GM12865 (cell line): Measurements from ENCODE around the gene SLC49A4.

Source experiments
- DNase-seq: peaks from one replicate; pipeline ENCODE4 v3.0.0; 2010; ENCODE audit warnings: low read depth
- H3K4me3 ChIP-seq: 2 replicates; pipeline ENCODE4 v1.5.1; 2011; ENCODE audit warnings: mild to moderate bottlenecking, low read depth, low read length, control low read depth
- CTCF ChIP-seq: IDR thresholded peaks from 2 replicates; pipeline ENCODE4 v1.5.1; 2011; ENCODE audit warnings: low read length, control low read depth, low read depth, inconsistent platforms; ENCODE audit not compliant: insufficient read depth; ENCODE audit errors: missing control alignments

Gene SLC49A4

DNA sequence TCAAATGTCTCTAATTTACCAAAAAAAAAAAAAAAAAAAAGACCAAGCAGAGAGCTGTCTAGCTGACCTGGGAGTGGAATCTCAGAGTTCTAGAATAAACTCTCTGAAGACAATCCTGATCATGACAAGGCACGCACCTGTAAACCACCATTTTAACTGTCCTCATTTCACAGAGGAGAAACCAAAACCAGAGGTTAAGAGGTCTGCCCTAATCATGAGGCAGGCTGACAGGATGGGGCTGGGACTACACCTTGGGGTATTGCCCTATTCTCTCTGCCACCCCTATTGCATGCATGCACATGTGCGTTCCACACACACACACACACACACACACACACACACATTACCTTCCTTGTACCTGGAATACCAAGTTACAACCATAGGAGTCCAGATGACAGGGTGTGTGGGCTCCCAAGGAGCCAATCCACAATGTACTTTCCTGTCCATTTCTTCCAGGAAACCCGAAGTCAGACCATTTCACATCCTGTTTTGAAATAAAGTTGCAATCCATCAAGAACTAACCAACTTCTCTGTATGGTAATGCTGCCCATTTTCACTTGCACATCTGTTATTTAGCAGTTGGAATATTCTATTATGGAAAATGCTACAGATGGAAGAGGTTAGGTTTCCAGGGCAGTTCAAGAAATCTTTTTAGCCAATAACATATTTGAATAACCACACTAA is 35.9 kb upstream of the SLC49A4 start:
- no peak for TF ChIP-seq CTCF
- H3K4me3 ChIP-seq = no peak overlapping the region
- peak; percentile 4 for DNase-seq

- no peak for DNase-seq
- no peak overlapping the region for H3K4me3 ChIP-seq
- TF ChIP-seq CTCF = no peak
Measured at GRCh38 chr3:122760453-122761271, 34.2 kb upstream of the SLC49A4 start.

- no peak for TF ChIP-seq CTCF
- H3K4me3 ChIP-seq = no peak overlapping the region
- no peak for DNase-seq
Measured at GRCh38 chr3:122766430-122766829, 28.4 kb upstream of the SLC49A4 start.

DNA sequence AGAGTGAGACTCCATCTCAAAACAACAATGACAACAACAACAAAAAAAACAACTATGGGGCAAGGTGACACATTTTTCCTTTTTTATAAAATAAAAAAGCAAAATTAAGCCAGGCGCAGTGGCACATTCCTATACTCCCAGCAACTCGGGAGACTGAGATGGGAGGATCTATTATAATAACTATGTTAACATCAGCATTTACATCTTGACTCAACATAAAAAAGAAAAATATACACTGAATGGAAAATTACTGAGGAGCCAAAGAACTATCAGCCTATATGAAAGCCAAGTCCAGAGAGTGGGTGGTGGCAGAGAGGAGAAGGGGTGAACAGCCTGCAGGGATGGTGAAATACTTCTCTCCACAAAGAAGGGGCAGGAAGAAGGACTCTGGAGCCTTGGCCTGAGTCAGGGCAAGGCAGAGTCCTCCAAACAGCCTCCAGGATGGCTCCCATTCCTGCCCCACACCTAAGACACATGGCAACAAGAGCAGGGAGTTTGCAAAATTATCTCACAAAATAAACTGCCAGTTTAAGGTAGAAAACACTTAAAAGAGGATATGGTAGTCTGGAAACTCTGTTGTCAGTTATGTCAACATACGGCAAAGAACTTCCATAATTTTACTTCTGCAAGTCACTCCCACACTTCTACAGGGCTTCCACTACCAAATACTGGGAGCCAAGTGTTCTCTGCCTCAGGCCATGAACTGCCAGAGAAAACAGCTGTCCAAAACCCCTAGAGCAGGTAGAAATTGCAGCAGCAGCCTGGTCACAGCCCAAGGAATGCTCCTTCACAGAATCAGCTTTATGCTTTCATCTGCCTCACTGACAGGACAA is 27.1 kb upstream of the SLC49A4 start:
- no peak for DNase-seq
- no peak overlapping the region for H3K4me3 ChIP-seq
- no peak for TF ChIP-seq CTCF

- no peak for TF ChIP-seq CTCF
- no peak for DNase-seq
- no peak overlapping the region for H3K4me3 ChIP-seq
Measured at GRCh38 chr3:122770521-122771202, 24.2 kb upstream of the SLC49A4 start.

- no peak overlapping the region for H3K4me3 ChIP-seq
- no peak for TF ChIP-seq CTCF
- no peak for DNase-seq
Measured at GRCh38 chr3:122772827-122773226, 22.0 kb upstream of the SLC49A4 start.
